ENCODE results near the gene PC.

PC gene

GRCh38 chr11:66852466-66853241 lies 105.5 kb downstream of the PC start:
- no peak for DNase-seq

- peak; percentile 26 for DNase-seq
These were observed 106.3 kb downstream of the PC start for GRCh38 chr11:66851698-66852465.

- DNase-seq: no peak
These were observed 107.0 kb downstream of the PC start for GRCh38 chr11:66851239-66851596.

GRCh38 chr11:66850588-66851238 lies 107.5 kb downstream of the PC start:
- DNase-seq: no peak

- no peak for DNase-seq
These were observed 108.0 kb downstream of the PC start for GRCh38 chr11:66850235-66850587.

GRCh38 chr11:66849501-66850234 lies 108.5 kb downstream of the PC start:
- DNase-seq: no peak

- DNase-seq: no peak
These were observed 109.3 kb downstream of the PC start for GRCh38 chr11:66848671-66849500.

GRCh38 chr11:66847461-66848232 lies 110.5 kb downstream of the PC start:
- DNase-seq: no peak

- no peak for DNase-seq
These were observed 111.5 kb downstream of the PC start for GRCh38 chr11:66846671-66847091.

- no peak for DNase-seq
These were observed 112.3 kb downstream of the PC start for GRCh38 chr11:66845876-66846212.

GRCh38 chr11:66845143-66845875 lies 112.9 kb downstream of the PC start:
- no peak for DNase-seq

- no peak for DNase-seq
These were observed 113.6 kb downstream of the PC start for GRCh38 chr11:66844496-66845142.

GRCh38 chr11:66843776-66844495 lies 114.2 kb downstream of the PC start:
- no peak for DNase-seq

GRCh38 chr11:66842896-66843775 lies 115.0 kb downstream of the PC start, which contains the start of gene RCE1:
TSS of gene RCE1 (plus strand) at chr11:66843441. CDS start at chr11:66843456, 15 bp downstream.
- peak; percentile 91 for DNase-seq

- DNase-seq: no peak
These were observed 115.7 kb downstream of the PC start for GRCh38 chr11:66842501-66842895.

GRCh38 chr11:66841861-66842260 lies 116.3 kb downstream of the PC start:
- no peak for DNase-seq

GRCh38 chr11:66840317-66841091 lies 117.7 kb downstream of the PC start:
- DNase-seq: no peak
